Choroid plexus epithelial cell (primary cell): Measurements from ENCODE around the gene LGALS4.

Experiments used
- DNase-seq: peaks from one replicate; pipeline ENCODE4 v3.0.0-alpha.2; 2010; ENCODE audit warnings: low read depth
- H3K4me3 ChIP-seq: 2 replicates; pipeline ENCODE4 v1.5.1; 2011; ENCODE audit warnings: low read depth, mild to moderate bottlenecking, control low read depth, low read length, moderate library complexity
- TF ChIP-seq, protein P1 (sequence below): conservative IDR thresholded peaks from 2 replicates; pipeline ENCODE4 v1.5.1; 2011; ENCODE audit warnings: low read depth, mild to moderate bottlenecking, control low read depth, inconsistent platforms, low read length, moderate library complexity

Gene LGALS4

DNA sequence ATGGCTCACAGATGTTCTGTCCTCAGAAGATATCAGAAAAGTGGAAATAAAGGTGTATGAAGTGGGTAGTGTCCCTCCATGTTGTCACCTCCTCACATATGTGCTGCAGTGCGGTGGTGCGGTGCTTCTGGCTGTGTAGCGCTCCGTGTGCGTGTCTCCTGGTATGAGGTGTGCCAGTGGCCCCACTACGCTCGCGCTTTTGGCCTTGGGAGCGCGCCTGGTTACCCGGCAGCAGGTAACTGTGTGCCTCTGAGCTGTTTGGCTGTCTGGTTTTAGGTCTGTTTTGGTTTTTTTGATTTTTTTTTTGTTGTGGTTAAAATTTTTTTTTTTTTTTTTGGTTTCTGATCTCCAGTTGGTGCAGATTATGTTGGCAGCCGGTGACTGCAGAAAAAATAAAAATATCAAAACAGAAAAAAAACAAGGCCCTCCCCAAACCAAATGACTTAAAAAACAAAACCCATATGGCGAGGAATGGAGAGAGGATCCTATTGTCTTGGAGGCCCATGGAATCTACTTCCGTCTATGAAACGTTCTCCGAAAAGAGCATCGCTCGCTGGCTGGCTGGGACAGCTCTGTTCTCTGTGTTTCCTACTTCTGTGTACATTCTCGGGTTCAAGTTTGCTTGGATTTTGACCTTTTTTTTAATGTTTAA, 29.2 kb upstream of the LGALS4 start:
- no peak overlapping the region for H3K4me3 ChIP-seq
- no peak for DNase-seq
- TF ChIP-seq, protein P1, sequence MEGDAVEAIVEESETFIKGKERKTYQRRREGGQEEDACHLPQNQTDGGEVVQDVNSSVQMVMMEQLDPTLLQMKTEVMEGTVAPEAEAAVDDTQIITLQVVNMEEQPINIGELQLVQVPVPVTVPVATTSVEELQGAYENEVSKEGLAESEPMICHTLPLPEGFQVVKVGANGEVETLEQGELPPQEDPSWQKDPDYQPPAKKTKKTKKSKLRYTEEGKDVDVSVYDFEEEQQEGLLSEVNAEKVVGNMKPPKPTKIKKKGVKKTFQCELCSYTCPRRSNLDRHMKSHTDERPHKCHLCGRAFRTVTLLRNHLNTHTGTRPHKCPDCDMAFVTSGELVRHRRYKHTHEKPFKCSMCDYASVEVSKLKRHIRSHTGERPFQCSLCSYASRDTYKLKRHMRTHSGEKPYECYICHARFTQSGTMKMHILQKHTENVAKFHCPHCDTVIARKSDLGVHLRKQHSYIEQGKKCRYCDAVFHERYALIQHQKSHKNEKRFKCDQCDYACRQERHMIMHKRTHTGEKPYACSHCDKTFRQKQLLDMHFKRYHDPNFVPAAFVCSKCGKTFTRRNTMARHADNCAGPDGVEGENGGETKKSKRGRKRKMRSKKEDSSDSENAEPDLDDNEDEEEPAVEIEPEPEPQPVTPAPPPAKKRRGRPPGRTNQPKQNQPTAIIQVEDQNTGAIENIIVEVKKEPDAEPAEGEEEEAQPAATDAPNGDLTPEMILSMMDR = no peak

DNA sequence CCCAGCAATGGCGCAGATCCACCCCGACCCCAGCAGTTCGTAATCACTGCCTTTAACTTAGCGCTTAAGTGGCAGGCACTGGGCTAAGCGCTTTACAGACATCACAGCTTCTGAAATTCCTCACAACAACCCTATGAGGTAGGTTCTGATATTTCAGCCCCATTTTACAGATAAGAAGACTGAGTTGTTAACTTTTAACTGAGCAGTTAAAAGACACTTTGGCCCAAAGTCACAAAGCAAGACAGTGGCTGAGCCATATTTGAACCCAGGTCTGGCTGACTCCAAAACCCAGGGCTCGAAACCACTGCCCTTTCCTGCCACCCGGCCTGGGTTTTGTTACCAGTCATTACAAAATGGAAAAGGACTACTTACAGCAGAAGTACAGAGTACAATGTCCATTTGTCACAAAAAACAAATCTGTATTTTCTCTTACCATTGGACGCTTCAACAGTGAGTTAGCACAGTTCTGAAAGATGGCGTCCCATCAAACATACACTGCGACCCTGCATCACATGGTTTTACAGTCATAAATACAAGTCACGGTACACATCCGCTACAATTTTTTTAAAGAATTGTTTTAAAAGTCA, 28.5 kb upstream of the LGALS4 start:
- DNase-seq = no peak
- H3K4me3 ChIP-seq = no peak overlapping the region
- TF ChIP-seq, protein P1 = no peak

DNA sequence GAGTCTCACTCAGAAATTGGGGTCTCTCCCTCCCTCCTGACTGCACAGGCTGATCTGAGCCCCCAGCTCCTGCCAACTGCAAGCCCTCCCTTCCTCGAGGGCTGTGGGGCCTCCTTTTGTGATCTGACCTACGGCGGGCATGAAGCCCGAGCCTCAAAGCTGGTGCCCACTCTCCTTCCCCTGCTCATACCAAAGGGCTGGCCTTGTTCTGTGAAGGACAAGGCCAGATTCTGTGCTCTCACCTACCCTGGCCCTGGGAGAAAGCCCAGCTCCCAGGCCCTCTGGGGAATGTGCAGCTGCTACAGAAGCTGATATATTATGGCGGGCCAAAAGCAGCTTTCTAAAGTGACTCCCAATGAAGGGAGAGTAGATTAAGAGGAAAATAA, 27.8 kb upstream of the LGALS4 start:
- H3K4me3 ChIP-seq = no peak overlapping the region
- TF ChIP-seq, protein P1 = no peak
- DNase-seq = no peak

DNA sequence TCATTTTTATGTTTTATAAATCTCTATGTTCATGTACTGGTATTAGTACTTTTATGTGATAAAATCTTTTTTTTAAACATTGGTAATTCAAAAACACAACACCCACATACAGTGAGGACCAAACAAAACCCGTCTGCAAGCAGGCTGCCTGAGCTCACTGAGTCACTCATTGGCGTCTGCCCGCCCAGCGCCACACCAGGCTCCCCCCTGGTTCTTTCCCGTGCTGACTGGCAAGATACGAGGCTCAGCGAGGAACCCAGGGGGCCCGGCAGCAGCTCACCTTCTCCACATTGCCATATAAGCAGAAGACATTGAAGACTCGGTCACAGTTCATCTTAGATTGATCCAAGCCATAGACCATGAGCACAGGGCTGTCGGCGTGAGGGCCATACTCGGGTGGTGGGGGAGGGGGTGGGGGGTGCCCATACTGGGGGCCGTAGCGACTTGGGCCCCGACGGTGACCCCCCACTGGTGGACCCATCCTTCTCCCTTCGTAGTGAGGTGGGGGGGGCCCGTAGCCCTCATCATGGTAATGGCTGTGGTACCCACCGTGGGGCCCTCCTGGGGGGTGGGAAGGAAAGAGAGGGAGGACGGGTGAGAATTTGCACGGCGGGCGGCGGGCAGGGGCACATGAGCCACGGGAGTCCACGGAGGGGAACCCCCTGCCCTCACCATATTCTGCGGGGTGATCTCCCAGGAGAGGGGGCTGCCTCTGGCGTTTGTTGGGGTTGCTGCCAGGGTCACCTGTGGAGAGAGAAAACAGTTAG, 27.3 kb upstream of the LGALS4 start:
- no peak overlapping the region for H3K4me3 ChIP-seq
- DNase-seq = no peak
- TF ChIP-seq, protein P1 = no peak

DNA sequence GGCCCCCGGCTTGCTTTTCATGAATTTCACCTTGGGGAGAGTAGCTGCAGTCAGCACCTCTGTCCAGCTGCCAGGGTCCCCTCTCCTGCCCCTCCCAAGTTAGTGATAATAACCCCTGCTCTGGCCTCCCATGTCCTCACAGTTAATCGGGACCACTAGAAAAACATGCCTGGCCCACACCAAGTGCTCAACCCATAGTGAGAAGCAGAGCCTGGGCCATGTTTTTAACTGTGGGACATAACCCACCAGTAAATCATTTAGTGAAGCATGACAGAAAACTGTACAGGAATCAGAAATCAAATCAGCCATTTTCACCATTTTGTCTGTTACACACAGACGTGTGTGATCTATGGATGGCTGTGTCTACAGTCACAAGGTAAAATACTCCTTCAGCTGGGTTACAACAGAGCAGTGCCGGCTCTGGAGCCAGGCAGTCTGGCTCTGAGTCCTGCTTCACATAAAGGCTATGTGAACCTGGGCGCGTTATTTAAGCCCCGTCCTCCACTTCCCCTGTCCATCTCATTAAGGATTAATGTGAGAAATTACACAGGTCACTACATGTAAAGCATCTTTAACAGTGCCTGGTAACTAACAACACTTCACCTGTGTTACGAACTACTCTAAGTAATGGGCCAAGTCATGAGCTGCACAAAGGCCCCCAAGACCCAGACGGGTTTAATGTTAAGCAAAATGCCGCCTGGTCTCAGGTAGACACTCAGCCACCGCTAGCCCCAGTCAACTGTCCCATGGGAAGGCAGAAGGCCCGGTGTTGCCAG, 26.4 kb upstream of the LGALS4 start:
- DNase-seq = no peak
- TF ChIP-seq, protein P1 = no peak
- H3K4me3 ChIP-seq = no peak overlapping the region

DNA sequence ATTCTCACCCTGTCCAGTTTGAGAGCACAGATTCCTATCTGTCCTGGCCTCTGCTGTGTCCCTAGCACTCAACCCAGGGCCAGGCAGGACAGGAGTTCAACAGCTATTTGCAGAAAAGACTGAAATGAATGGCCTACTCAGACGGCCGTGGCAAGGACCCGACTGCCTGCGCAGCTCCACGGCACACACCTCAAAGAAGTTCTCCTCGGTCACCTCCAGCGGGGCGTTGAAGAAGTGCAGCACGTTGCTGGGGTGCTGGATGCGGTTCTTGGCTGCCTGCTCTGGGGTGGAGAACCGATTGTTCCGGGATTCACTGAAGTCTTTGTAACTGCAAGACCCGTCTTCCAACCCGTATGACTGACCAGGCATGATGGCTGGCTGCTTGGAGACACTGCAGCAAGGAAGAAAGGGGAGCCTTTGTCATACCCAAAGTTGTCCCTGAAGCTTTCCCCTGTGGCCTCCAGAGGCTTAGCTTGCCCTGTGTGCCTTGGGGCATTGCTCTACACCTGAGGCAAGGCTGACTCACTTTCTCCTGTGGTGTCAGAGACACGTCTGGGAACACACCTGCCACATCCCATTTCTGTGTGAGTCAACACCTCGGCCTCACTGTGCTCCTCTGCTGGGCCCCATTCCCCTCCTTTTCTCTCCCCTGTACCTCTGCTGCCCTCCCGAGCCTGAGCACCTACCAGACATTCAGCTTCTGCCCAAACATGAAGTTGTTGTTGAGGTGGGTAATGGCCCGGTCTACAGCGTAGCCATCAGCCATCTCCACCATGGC, 25.7 kb upstream of the LGALS4 start:
- TF ChIP-seq, protein P1 = no peak
- peak; percentile 26 for DNase-seq
- no peak overlapping the region for H3K4me3 ChIP-seq
